HFFc6 (cell line): ENCODE measurements around the gene KHK. TPM values are rescaled to one million over a fixed set of nuclear protein-coding genes. Genes with fewer than 3 reads are reported as not detected.
"Not testable (repeated sequence)": the region's sequence is repeated elsewhere in the genome, so short reads cannot be mapped to it uniquely, and the experiment has no call there.

ENCODE experiments used
- DNase-seq: peaks from one replicate; pipeline ENCODE4 v3.0.0-alpha.2; 2018
- H3K27ac Mint-ChIP-seq: 2 replicates; pipeline ENCODE4 v1.8.0; 2020; ENCODE audit warnings: mild to moderate bottlenecking, mixed read lengths
- H3K27me3 Mint-ChIP-seq: 2 replicates; pipeline ENCODE4 v1.8.0; 2021; ENCODE audit warnings: mild to moderate bottlenecking, moderate library complexity, mixed read lengths; ENCODE audit not compliant: insufficient read depth
- H3K36me3 Mint-ChIP-seq: 2 replicates; pipeline ENCODE4 v1.8.0; 2021; ENCODE audit warnings: low read depth, mixed read lengths
- H3K4me1 Mint-ChIP-seq: 2 replicates; pipeline ENCODE4 v1.8.0; 2020; ENCODE audit warnings: low read depth, mixed read lengths
- H3K4me3 Mint-ChIP-seq: 2 replicates; pipeline ENCODE4 v1.8.0; 2020; ENCODE audit warnings: mild to moderate bottlenecking, moderate library complexity, mixed read lengths
- H3K9me3 Mint-ChIP-seq: 2 replicates; pipeline ENCODE4 v1.8.0; 2020; ENCODE audit warnings: mild to moderate bottlenecking, mixed read lengths
- total RNA-seq, 6 experiments: library from RNA; stranded (reverse); fragmentation: NEBNext Ultra II Directional; extraction: Animal tissue kit (Norgen Biotek cat#: 25700); gene quantifications; 2 replicates in 1 of 6; 3 replicates in 5 of 6; pipeline ENCODE4 v1.2.3, GENCODE V29; 2021
- TF ChIP-seq, protein P1 (sequence below): fragments of 200-600 bp; sonication (generic); IDR thresholded peaks from 2 replicates; pipeline ENCODE4 v1.5.0; 2021; ENCODE audit warnings: antibody characterized with exemption, mild to moderate bottlenecking

KHK gene
- total RNA-seq, 6 experiments from 2014 or later: 1.0 to 1.7 (median 1.6) TPM

DNA sequence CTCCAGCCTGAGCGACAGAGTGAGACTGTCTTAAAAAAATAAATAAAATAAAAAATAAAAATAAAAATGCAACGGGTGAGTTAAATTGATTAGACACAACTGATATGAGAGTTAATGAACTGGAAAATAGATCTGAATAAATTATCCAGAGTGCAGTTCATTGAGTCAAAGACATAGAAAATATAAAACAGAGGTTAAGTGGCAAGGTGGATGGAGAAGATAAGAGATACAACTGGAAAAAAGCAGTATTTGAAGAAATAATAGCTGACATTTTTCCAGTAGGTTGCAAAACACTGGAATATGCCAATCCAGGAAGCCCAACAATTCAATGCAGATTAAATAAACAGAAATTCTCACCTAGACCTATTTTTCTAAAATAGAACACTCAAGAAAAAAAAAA is 21.6 kb downstream of the KHK start:
- peaks cover 27% of the 10 kb centered on the region for H3K27me3 Mint-ChIP-seq
- H3K36me3 Mint-ChIP-seq: no peaks in the 10 kb centered on the region
- TF ChIP-seq, protein P1, sequence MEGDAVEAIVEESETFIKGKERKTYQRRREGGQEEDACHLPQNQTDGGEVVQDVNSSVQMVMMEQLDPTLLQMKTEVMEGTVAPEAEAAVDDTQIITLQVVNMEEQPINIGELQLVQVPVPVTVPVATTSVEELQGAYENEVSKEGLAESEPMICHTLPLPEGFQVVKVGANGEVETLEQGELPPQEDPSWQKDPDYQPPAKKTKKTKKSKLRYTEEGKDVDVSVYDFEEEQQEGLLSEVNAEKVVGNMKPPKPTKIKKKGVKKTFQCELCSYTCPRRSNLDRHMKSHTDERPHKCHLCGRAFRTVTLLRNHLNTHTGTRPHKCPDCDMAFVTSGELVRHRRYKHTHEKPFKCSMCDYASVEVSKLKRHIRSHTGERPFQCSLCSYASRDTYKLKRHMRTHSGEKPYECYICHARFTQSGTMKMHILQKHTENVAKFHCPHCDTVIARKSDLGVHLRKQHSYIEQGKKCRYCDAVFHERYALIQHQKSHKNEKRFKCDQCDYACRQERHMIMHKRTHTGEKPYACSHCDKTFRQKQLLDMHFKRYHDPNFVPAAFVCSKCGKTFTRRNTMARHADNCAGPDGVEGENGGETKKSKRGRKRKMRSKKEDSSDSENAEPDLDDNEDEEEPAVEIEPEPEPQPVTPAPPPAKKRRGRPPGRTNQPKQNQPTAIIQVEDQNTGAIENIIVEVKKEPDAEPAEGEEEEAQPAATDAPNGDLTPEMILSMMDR: no peak
- no peak overlapping the region for H3K27ac Mint-ChIP-seq
- H3K4me1 Mint-ChIP-seq: no peaks in the 10 kb centered on the region
- no peak for DNase-seq
- H3K9me3 Mint-ChIP-seq: no peaks in the 10 kb centered on the region
- H3K4me3 Mint-ChIP-seq: no peak overlapping the region

DNA sequence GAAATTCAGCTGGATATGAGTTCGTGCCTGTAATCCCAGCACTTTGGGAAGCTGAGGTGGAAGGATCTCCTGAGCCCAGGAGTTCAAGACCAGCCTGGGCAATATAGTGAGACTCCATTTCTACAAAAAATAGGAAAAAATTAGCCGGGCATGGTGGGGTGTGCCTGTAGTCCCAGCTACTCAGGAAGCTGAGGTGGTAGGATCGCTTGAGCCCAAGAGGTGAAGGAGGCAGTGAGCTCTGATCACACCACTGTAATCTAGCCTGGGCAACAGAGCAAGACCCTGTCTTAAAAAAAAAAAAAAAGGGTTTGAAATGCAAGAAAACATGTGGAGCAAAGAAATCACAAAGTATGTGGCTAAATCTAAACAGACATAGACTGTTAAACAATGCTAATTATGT is 22.5 kb downstream of the KHK start:
- Mint-ChIP-seq H3K27me3 (peaks cover 28% of the 10 kb centered on the region), H3K4me3 (no peak overlapping the region), H3K27ac (no peak overlapping the region), H3K36me3 (no peaks in the 10 kb centered on the region), H3K4me1 (no peaks in the 10 kb centered on the region), H3K9me3 (no peaks in the 10 kb centered on the region)
- TF ChIP-seq, protein P1: no peak
- no peak for DNase-seq

DNA sequence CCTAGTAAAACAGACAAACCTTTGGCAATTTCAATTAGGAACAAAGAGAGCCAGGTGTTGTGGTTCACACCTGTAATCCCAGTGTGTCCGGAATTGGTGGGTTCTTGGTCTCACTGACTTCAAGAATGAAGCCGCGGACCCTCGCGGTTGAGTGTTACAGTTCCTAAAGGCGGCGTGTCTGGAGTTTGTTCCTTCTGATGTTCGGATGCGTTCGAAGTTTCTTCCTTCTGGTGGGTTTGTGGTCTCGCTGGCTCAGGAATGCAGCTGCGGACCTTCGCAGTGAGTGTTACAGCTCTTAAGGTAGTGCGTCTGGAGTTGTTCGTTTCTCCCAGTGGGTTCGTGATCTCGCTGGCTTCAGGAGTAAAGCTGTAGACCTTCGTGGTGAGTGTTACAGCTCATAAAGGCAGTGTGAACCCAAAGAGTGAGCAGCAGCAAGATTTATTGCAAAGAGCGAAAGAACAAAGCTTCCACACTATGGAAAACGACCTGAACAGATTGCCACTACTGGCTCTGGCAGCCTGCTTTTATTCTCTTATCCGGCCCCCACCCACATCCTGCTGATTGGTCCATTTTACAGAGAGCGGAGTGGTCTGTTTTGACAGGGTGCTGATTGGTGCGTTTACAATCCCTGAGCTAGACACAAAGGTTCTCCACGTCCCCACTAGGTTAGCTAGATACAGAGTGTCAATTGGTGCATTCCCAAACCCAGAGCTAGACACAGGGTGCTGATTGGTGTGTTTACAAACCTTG is 24.2 kb downstream of the KHK start:
- not testable (repeated sequence) for H3K4me1 Mint-ChIP-seq, H3K9me3 Mint-ChIP-seq, H3K36me3 Mint-ChIP-seq, H3K4me3 Mint-ChIP-seq, H3K27ac Mint-ChIP-seq, DNase-seq
- H3K27me3 Mint-ChIP-seq: peaks cover 26% of the 10 kb centered on the region

DNA sequence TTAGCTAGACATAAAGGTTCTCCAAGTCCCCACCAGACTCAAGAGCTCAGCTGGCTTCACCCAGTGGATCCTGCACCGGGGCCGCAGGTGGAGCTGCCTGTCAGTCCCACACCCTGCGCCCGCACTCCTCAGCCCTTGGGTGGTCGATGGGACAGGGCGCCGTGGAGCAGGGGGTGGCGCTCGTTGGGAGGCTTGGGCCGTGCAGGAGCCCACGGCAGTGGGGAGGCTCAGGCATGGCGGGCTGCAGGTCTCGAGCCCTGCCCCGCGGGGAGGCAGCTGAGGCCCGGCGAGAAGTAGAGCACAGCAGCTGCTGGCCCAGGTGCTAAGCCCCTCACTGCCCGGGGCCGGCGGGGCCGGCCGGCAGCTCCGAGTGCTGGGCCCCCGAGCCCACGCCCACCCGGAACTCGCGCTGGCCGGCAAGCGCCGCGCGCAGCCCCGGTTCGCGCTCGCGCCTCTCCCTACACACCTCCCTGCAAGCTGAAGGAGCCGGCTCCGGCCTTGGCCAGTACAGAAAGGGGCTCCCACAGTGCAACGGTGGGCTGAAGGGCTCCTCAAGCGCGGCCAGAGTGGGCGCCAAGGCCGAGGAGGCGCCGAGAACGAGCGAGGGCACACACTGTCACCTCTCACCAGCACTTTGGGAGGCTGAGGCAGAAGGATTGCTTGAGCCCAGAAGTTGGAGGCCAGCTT is 25.0 kb downstream of the KHK start:
- peaks cover 25% of the 10 kb centered on the region for H3K27me3 Mint-ChIP-seq
- H3K4me3 Mint-ChIP-seq, H3K4me1 Mint-ChIP-seq, H3K27ac Mint-ChIP-seq, DNase-seq, H3K36me3 Mint-ChIP-seq, H3K9me3 Mint-ChIP-seq: not testable (repeated sequence)

DNA sequence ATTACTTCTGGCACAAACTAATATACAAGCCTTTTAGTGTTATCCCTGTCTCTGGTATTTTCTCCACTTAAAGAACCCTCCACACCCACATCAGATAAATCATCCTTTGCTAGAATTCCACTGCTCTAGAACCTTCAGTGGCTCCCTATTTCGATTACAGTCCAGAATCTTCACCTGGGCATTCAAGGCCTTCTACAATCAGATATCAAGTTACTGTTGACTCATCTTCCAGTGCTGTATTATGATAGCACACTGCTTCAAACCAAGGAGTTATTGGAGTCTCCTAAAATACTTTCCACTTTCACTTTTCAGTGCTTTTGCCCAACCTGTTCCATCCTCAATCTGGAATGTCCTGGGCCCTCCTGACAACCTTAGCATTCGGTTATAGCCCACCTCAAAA is 28.9 kb downstream of the KHK start:
- no peak for DNase-seq
- H3K4me3 Mint-ChIP-seq: no peak overlapping the region

DNA sequence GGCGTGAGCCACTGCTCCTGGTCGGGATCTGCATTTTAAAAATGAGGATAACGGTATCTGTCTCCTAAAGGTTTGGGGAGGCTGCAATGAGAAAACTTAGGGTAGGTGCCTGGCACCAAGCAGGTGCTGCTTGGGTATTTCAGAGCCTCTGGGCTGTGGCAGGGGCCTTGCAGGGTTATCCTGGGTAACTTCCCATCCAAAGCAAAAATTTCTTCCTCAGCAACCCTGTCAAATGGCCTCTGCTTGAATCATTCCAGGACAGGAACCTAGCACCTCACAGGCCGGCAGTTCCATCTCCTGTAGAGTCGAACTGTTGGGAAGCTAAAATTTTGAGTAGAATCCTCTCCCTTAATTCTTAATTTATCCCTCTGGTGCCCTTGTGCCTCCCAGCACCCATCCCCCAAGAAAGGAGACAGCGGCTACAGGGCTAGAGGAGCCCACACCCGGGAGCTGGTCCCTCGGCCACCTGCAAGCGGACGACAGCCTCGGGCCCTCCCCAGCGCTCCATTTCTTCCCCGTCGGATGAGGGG is 31.5 kb downstream of the KHK start:
- Mint-ChIP-seq H3K27me3 (peaks cover 62% of the 10 kb centered on the region), H3K9me3 (no peaks in the 10 kb centered on the region), H3K27ac (no peak overlapping the region), H3K4me3 (no peak overlapping the region), H3K36me3 (no peaks in the 10 kb centered on the region), H3K4me1 (no peaks in the 10 kb centered on the region)
- TF ChIP-seq, protein P1: no peak
- DNase-seq: no peak

More for the DNA sequence above, 28.9 kb downstream of the KHK start:
- Mint-ChIP-seq H3K4me1 (no peaks in the 10 kb centered on the region), H3K9me3 (no peaks in the 10 kb centered on the region), H3K27ac (no peak overlapping the region), H3K27me3 (peaks cover 48% of the 10 kb centered on the region), H3K36me3 (no peaks in the 10 kb centered on the region)
- TF ChIP-seq, protein P1: no peak
